Mesendoderm (in vitro differentiated cells): Measurements from ENCODE around the gene FOXP2. TPM values are rescaled to one million over a fixed set of nuclear protein-coding genes. Genes with fewer than 3 reads are reported as not detected.

Experiments used
- DNase-seq: peaks from one replicate; pipeline ENCODE4 v3.0.0; 2013
- H2AK5ac ChIP-seq: 2 replicates; pipeline ENCODE4 v1.6.1; 2013; ENCODE audit warnings: low read length, inconsistent platforms
- H2BK120ac ChIP-seq: 2 replicates; pipeline ENCODE4 v1.6.1; 2013; ENCODE audit warnings: low read depth, mild to moderate bottlenecking, low read length, moderate library complexity, mixed read lengths
- H2BK15ac ChIP-seq: replicated peaks from 2 replicates; pipeline ENCODE4 v1.6.1; 2013; ENCODE audit warnings: low read depth, mild to moderate bottlenecking, moderate library complexity
- H2BK5ac ChIP-seq: 2 replicates; pipeline ENCODE4 v1.6.1; 2013; ENCODE audit warnings: low read length, inconsistent platforms
- H3K18ac ChIP-seq: 2 replicates; pipeline ENCODE4 v1.6.1; 2013; ENCODE audit warnings: mild to moderate bottlenecking, low read length, mixed read lengths
- H3K23ac ChIP-seq: one replicate; pipeline ENCODE4 v1.6.1; 2013; ENCODE audit warnings: low read length
- H3K27ac ChIP-seq: 2 replicates; pipeline ENCODE4 v1.5.1; 2013; ENCODE audit warnings: low read depth, mild to moderate bottlenecking, inconsistent platforms, low read length, moderate library complexity
- H3K27me3 ChIP-seq: 2 replicates; pipeline ENCODE4 v1.6.1; 2013; ENCODE audit warnings: low read length, control low read depth, mild to moderate bottlenecking, inconsistent platforms; ENCODE audit not compliant: insufficient read depth, poor library complexity
- H3K36me3 ChIP-seq: 2 replicates; pipeline ENCODE4 v1.6.1; 2013; ENCODE audit warnings: low read length, inconsistent platforms; ENCODE audit not compliant: control insufficient read depth, insufficient read depth
- H3K4ac ChIP-seq: one replicate; pipeline ENCODE4 v1.6.1; 2013; ENCODE audit warnings: low read depth, mild to moderate bottlenecking, low read length, moderate library complexity
- H3K4me1 ChIP-seq: 2 replicates; pipeline ENCODE4 v1.6.1; 2013; ENCODE audit warnings: low read depth, low read length, inconsistent platforms; ENCODE audit not compliant: control insufficient read depth
- H3K4me2 ChIP-seq: 2 replicates; pipeline ENCODE4 v1.6.1; 2013; ENCODE audit warnings: low read length
- H3K4me3 ChIP-seq: 2 replicates; pipeline ENCODE4 v1.5.1; 2013; ENCODE audit warnings: mild to moderate bottlenecking, low read length
- H3K56ac ChIP-seq: one replicate; pipeline ENCODE4 v1.6.1; 2013; ENCODE audit warnings: low read length
- H3K79me1 ChIP-seq: 2 replicates; pipeline ENCODE4 v1.6.1; 2013; ENCODE audit warnings: low read length, inconsistent platforms
- H3K79me2 ChIP-seq: 2 replicates; pipeline ENCODE4 v1.6.1; 2013; ENCODE audit warnings: mild to moderate bottlenecking, low read length; ENCODE audit not compliant: control insufficient read depth, insufficient read depth
- H3K9ac ChIP-seq: 2 replicates; pipeline ENCODE4 v1.6.1; 2013; ENCODE audit warnings: low read length, inconsistent platforms
- H4K5ac ChIP-seq: one replicate; pipeline ENCODE4 v1.6.1; 2013; ENCODE audit warnings: low read length
- H4K8ac ChIP-seq: one replicate; pipeline ENCODE4 v1.6.1; 2013; ENCODE audit warnings: low read depth, mild to moderate bottlenecking, control low read depth, low read length, moderate library complexity
- WGBS: extraction: QIAGEN DNeasy Blood & Tissue Kit; methylation state at CpG from one replicate; pipeline ENCODE4 v1.1.7; 2013; ENCODE audit warnings: low lambda C conversion rate, missing lambda C conversion rate; ENCODE audit not compliant: insufficient coverage; ENCODE audit errors: extremely low coverage; 5-methylcytosine and 5-hydroxymethylcytosine counted together
- polyA plus RNA-seq, 2 experiments: library from polyadenylated mRNA; stranded (reverse); fragments of 200-250 nt; gene quantifications; one replicate each; pipeline ENCODE4 v1.2.3, GENCODE V29; 2013

Gene FOXP2
- polyA plus RNA-seq (2013, experiment 1 of 2) = 0.14 TPM
- 0.10 TPM for polyA plus RNA-seq (2013, experiment 2 of 2)

DNA sequence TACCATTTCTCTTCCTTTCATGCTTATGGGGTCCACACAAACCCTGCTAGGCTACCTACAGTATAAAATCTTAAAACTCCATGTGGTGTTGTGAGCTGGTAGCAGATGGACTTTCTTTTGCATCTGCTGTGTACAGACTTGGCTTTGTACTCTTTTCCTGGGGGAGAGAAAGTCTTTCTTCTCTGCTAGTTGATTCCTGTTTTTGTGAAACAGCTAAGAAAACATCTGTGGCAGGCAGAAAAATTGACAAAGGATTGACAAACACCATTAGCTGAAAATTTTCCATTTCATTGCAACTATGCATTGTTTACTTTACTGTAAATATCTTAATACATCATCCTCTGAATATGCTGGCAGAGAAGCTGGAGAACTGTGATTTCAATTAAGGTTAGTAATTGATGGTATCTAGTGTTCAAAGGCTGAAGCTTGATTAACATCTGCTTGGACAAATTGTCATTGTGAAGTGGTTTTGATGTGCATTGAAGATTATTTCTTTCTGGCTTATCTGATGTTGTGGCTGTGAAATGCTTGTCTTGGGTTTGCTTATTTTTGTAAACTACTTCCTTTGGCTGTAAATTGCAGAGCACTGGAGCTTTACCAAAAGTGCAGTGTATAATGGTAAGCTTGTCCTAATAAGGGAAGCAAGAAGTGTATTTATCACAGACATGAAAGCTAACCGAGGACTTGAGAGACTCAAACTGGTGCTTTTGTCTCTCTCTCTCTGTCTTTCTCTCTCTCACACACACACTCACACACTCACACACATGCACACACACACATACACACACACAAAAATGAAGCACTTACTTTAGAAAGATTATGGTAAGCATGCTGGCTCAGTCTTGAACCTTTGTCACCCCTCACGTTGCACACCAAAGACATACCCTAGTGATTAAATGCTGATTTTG, at the start of gene FOXP2:
TSS of gene FOXP2 (plus strand) at position 660 of the 908 bp plus-strand sequence. CDS start 11,697 bp downstream, outside the sequence.
- DNase-seq = peak; percentile 48
- Histone ChIP-seq H4K8ac (peak within 1 kb of the TSS; percentile 93), H2AK5ac (no peak within 1 kb of the TSS), H3K4me2 (no peak within 1 kb of the TSS), H3K9ac (no peak within 1 kb of the TSS), H2BK120ac (no peak within 1 kb of the TSS), H3K4me1 (peaks cover 11% of the 10 kb centered on the region), H3K79me1 (no peaks in the 10 kb centered on the region), H3K79me2 (no peaks in the 10 kb centered on the region), H3K18ac (peak within 1 kb of the TSS; percentile 84), H4K5ac (no peak within 1 kb of the TSS), H3K23ac (no peak within 1 kb of the TSS), H3K56ac (peak within 1 kb of the TSS; percentile 66), H3K27ac (no peak within 1 kb of the TSS), H2BK5ac (no peak within 1 kb of the TSS), H3K36me3 (no peaks in the 10 kb centered on the region), H3K4me3 (no peak within 1 kb of the TSS), H3K27me3 (no peaks in the 10 kb centered on the region), H3K4ac (no peak within 1 kb of the TSS), H2BK15ac (no peak within 1 kb of the TSS)
- WGBS = no CpG with 5 or more reads among the region's 2 CpGs

DNA sequence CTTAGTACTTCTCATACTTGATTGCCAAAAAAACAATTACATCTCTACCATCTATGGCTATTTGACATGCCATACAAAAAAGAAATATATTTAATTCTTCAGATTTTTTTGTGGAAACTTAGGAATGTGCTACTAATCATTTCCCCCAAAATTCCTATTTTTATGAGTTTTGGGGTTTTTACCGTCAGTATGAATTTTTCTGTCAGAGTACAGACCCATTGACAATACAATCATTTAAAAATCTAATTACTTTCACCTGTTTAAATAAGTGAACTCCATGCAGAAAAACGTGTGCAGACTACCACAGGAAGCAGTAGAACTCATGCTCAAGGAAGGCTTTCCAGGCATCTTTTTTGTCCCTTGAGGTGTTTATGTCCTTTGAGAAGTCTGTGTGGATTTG, 48.8 kb upstream of the FOXP2 start:
- DNase-seq = no peak
- Histone ChIP-seq H3K79me1 (no peaks in the 10 kb centered on the region), H3K4ac (no peak overlapping the region), H3K4me3 (no peak overlapping the region), H3K9ac (no peak overlapping the region), H2AK5ac (no peak overlapping the region), H3K27ac (no peak overlapping the region), H3K18ac (no peak overlapping the region), H2BK120ac (no peak overlapping the region), H3K4me2 (no peak overlapping the region), H3K23ac (no peak overlapping the region), H3K79me2 (no peaks in the 10 kb centered on the region), H2BK5ac (no peak overlapping the region), H4K5ac (no peak overlapping the region), H2BK15ac (no peak overlapping the region), H3K56ac (no peak overlapping the region), H3K36me3 (no peaks in the 10 kb centered on the region), H4K8ac (no peak overlapping the region), H3K27me3 (no peaks in the 10 kb centered on the region), H3K4me1 (no peaks in the 10 kb centered on the region)
- WGBS = no CpG with 5 or more reads among the region's 2 CpGs

DNA sequence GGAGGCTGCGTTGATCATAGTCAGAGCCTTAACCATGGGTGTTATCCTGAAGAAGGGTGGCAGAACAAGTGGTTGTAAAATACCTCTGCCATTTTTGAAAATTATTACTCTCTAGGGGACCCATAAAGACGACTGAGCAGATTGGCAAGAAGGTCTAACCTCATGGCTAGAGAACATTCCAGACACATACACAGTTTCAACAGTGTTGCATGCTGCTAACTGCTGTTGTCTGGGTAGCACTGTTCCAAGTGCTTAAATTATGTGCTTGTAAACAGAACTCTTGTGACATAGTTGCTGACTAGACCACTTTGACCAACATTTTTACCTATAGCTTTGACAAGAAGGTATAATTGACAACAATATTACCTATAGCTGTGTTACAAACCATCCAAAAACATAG, 46.1 kb upstream of the FOXP2 start:
- no peak overlapping the region for H3K4me3 ChIP-seq
- H3K23ac ChIP-seq = no peak overlapping the region
- no peak overlapping the region for H3K9ac ChIP-seq
- no peaks in the 10 kb centered on the region for H3K79me1 ChIP-seq
- H2AK5ac ChIP-seq = no peak overlapping the region
- H4K8ac ChIP-seq = no peak overlapping the region
- no peaks in the 10 kb centered on the region for H3K27me3 ChIP-seq
- no peak overlapping the region for H2BK120ac ChIP-seq
- WGBS = no CpG with 5 or more reads among the region's 2 CpGs
- H3K56ac ChIP-seq = no peak overlapping the region
- H4K5ac ChIP-seq = no peak overlapping the region
- no peaks in the 10 kb centered on the region for H3K4me1 ChIP-seq
- H3K36me3 ChIP-seq = no peaks in the 10 kb centered on the region
- no peaks in the 10 kb centered on the region for H3K79me2 ChIP-seq
- no peak overlapping the region for H2BK15ac ChIP-seq
- no peak overlapping the region for H3K27ac ChIP-seq
- no peak overlapping the region for H2BK5ac ChIP-seq
- H3K4ac ChIP-seq = no peak overlapping the region
- no peak overlapping the region for H3K4me2 ChIP-seq
- no peak for DNase-seq
- no peak overlapping the region for H3K18ac ChIP-seq

DNA sequence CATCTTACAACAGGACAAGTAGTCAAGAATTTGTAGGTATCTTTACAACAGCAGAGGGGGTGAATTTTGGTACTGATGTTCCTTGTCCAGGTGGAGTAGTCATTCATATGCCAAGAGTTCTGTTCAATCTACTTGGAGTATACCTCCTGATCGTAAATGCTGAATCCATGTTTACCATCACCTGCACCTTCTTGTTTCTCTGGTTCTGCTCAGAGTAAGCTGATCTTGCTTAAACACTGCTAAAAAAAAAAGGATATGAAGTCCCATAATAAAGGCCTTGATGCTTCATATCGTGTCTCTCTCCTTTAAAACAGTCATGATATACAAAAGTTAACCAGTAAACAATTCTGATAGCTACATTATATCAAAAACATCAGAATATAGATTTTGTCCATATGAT, 45.3 kb upstream of the FOXP2 start:
- WGBS = no CpG with 5 or more reads among the region's 2 CpGs
- Histone ChIP-seq H3K9ac (no peak overlapping the region), H3K27me3 (no peaks in the 10 kb centered on the region), H4K8ac (no peak overlapping the region), H3K79me1 (no peaks in the 10 kb centered on the region), H2BK120ac (no peak overlapping the region), H2BK5ac (no peak overlapping the region), H2BK15ac (no peak overlapping the region), H3K4ac (no peak overlapping the region), H3K56ac (no peak overlapping the region), H4K5ac (no peak overlapping the region), H3K4me2 (no peak overlapping the region), H3K18ac (no peak overlapping the region), H3K4me1 (no peaks in the 10 kb centered on the region), H3K79me2 (no peaks in the 10 kb centered on the region), H2AK5ac (no peak overlapping the region), H3K23ac (no peak overlapping the region), H3K27ac (no peak overlapping the region), H3K4me3 (no peak overlapping the region), H3K36me3 (no peaks in the 10 kb centered on the region)
- DNase-seq = no peak

DNA sequence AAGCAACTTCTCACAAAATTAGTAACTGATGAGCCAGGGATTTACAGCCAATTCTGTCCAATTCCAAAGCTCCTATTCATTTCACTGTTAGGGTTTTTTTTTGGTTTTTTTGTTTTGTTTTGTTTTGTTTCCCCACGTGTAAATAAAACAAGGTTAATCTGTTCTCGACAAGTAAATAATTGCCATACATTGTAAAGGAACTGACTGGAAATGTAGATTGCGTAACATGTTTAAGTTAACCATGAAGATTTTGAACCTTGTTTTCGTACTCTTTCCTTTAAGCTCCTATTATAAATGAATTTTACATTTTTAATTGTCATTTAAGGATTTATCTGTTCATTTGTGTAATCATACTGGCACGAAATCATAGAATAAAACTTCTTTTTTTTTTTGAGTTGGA, 42.0 kb upstream of the FOXP2 start:
- Histone ChIP-seq H3K18ac (no peak overlapping the region), H3K4ac (no peak overlapping the region), H2BK5ac (no peak overlapping the region), H2BK120ac (no peak overlapping the region), H2AK5ac (no peak overlapping the region), H3K9ac (no peak overlapping the region), H3K27me3 (no peaks in the 10 kb centered on the region), H3K79me1 (no peaks in the 10 kb centered on the region), H3K27ac (no peak overlapping the region), H4K8ac (no peak overlapping the region), H3K4me2 (no peak overlapping the region), H3K4me1 (no peaks in the 10 kb centered on the region), H4K5ac (no peak overlapping the region), H3K36me3 (no peaks in the 10 kb centered on the region), H3K56ac (no peak overlapping the region), H3K23ac (no peak overlapping the region), H3K79me2 (no peaks in the 10 kb centered on the region), H3K4me3 (no peak overlapping the region), H2BK15ac (no peak overlapping the region)
- WGBS = no CpG with 5 or more reads among the region's 5 CpGs
- no peak for DNase-seq

DNA sequence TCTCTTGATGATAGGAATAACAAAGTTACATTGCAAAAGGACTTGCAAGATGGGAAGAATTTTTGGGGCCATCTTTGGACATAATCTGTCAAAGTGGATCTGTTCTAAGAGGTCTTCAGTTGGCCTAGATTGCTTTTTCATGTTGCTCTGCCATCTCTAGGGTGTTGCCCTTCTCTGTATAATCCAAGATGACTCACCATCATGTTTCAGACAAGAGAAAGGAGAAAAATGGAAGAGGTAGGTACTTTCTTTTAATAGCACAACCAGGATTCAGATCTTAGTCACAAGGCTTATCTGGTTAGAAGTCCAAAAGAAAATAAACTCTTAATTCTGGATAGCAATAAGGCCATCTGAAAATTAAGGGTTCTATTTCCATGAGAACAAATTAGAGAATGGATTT, 38.7 kb upstream of the FOXP2 start:
- Histone ChIP-seq H3K4me1 (no peaks in the 10 kb centered on the region), H3K79me2 (no peaks in the 10 kb centered on the region), H2BK120ac (no peak overlapping the region), H3K27me3 (no peaks in the 10 kb centered on the region), H3K4me3 (no peak overlapping the region), H2BK5ac (no peak overlapping the region), H3K79me1 (no peaks in the 10 kb centered on the region), H4K5ac (no peak overlapping the region), H2AK5ac (no peak overlapping the region), H3K27ac (no peak overlapping the region), H3K23ac (no peak overlapping the region), H3K18ac (no peak overlapping the region), H3K4ac (no peak overlapping the region), H3K36me3 (no peaks in the 10 kb centered on the region), H3K9ac (no peak overlapping the region), H3K4me2 (no peak overlapping the region), H2BK15ac (no peak overlapping the region), H3K56ac (no peak overlapping the region), H4K8ac (no peak overlapping the region)
- no peak for DNase-seq
